NCI-H2081 treated with DMSO at 0.1 percent for 48 hours (cell line): ENCODE results near the gene CBL.
"Not testable (repeated sequence)": the region's sequence is repeated elsewhere in the genome, so short reads cannot be mapped to it uniquely, and the experiment has no call there.

Source experiments
- DNase-seq: peaks from one replicate; lab custom pipeline; 2025; lab: John Stamatoyannopoulos, UW

The CBL gene

GRCh38 chr11:119205574-119206510 lies at the start of gene CBL:
TSS of gene CBL (plus strand) at chr11:119206339. CDS start at chr11:119206418, 79 bp downstream.
- DNase-seq, result peak; percentile 61

- no peak for DNase-seq
These were observed 49.6 kb upstream of the CBL start for GRCh38 chr11:119156496-119156895.

- DNase-seq, result no peak
These were observed 49.1 kb upstream of the CBL start for GRCh38 chr11:119157063-119157462.

GRCh38 chr11:119158467-119158866 lies 47.7 kb upstream of the CBL start:
- no peak for DNase-seq

GRCh38 chr11:119160151-119160550 lies 46.0 kb upstream of the CBL start:
- no peak for DNase-seq

GRCh38 chr11:119161871-119162270 lies 44.3 kb upstream of the CBL start:
- no peak for DNase-seq

- DNase-seq, result no peak
These were observed 39.6 kb upstream of the CBL start for GRCh38 chr11:119166368-119167076.

- DNase-seq, result not testable (repeated sequence)
These were observed 39.1 kb upstream of the CBL start for GRCh38 chr11:119167077-119167458.

- no peak for DNase-seq
These were observed 38.2 kb upstream of the CBL start for GRCh38 chr11:119167933-119168332.

- DNase-seq, result peak; percentile 10
These were observed 37.5 kb upstream of the CBL start, which contains the start of gene NLRX1 for GRCh38 chr11:119168471-119169281. TSS of gene NLRX1 (plus strand) at chr11:119168725. CDS start at chr11:119171404, 2,679 bp downstream.

GRCh38 chr11:119169282-119169719 lies 36.8 kb upstream of the CBL start:
- DNase-seq, result no peak

GRCh38 chr11:119172513-119172912 lies 33.6 kb upstream of the CBL start:
- DNase-seq, result no peak

- DNase-seq, result no peak
These were observed 32.7 kb upstream of the CBL start for GRCh38 chr11:119173453-119173852.

- no peak for DNase-seq
These were observed 30.6 kb upstream of the CBL start for GRCh38 chr11:119175493-119176077.

GRCh38 chr11:119178166-119178680 lies 27.9 kb upstream of the CBL start:
- no peak for DNase-seq

GRCh38 chr11:119179342-119179741 lies 26.8 kb upstream of the CBL start:
- no peak for DNase-seq

- no peak for DNase-seq
These were observed 26.2 kb upstream of the CBL start for GRCh38 chr11:119179983-119180382.

- DNase-seq, result no peak
These were observed 25.1 kb upstream of the CBL start for GRCh38 chr11:119180729-119181676.

GRCh38 chr11:119181677-119182412 lies 24.3 kb upstream of the CBL start:
- peak; percentile 20 for DNase-seq

- DNase-seq, result not testable (repeated sequence)
These were observed 21.7 kb upstream of the CBL start for GRCh38 chr11:119184399-119184798.
